ENCODE measurements around the gene CHCHD3.

The CHCHD3 gene

DNA sequence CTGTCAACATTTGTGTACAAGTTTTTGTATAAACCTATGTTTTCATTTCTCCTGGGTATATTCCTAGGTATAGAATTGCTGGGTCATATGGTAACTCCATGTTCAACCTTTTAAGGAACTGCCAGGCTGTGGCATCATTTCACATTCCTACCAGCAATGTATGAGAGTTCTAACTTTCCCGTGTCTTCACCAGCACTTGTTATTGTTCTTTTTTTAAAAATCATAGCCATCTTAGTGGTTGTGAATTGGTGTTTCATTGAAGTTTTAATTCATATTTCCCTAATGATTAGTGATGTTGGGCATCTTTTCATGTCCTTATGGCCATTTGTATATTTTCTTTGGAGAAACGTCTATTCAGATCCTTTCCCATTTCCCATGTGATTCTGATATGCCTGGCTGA lies 312.6 kb downstream of the CHCHD3 start:
- no peak for DNase-seq (ENCODE audit: low spot score)

DNA sequence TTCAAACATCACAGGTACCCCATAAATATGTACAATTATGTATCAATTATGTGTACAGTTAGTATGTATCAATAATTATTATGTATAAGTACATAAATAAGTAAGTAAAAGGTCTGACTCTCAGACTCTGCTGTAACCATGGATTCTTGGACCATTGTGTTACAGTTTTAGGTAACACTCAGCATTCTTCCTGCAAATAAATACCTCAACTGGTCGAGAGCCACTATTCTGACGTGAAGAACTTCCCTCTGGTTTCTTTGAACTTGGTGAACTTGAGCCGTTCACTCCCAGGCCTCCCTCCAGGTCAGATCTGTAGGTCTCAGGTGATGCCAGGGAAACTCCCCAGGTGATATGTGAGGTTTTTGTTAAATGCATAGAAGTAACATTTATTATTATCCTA lies 313.8 kb downstream of the CHCHD3 start:
- no peak for DNase-seq (ENCODE audit: low spot score)

DNA sequence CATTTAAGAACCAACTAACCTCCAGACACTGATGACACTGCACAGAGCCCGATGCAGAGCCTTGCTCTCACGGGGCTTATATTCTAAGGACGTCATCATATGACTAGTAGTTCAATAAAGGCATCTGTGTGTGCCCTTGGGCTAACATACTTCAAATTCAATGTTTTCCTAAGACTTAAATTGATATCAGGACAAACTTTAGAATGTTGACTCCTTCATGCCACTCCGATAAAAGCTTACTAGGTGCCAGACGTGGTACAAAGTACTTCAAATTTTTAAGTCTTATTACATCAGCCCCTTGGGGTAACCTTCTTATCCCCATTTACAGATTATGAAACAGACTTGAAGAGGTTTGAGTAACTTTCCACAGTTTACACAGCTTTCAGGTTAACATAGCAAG lies 314.5 kb downstream of the CHCHD3 start:
- no peak for DNase-seq (ENCODE audit: low spot score)

DNA sequence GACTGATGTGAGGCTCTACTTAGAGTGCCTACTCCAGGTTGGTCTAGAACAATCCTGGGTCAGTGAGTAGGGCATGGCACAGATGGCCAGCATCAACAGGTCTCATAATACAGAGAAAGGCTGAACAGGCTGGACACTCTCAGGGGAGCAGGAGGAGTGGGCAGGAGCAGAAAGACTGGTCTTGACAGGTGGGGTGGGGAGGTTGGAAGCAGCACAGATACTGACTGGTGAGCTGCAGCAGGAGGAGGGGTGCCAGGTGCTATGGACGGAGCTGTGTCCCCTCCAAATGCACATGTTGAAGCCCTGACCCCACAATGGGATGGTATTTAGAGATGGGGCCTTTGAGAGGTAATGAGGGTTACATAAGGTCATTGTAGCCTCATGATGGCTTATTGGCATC lies 315.2 kb downstream of the CHCHD3 start:
- DNase-seq (ENCODE audit: low spot score), result no peak

DNA sequence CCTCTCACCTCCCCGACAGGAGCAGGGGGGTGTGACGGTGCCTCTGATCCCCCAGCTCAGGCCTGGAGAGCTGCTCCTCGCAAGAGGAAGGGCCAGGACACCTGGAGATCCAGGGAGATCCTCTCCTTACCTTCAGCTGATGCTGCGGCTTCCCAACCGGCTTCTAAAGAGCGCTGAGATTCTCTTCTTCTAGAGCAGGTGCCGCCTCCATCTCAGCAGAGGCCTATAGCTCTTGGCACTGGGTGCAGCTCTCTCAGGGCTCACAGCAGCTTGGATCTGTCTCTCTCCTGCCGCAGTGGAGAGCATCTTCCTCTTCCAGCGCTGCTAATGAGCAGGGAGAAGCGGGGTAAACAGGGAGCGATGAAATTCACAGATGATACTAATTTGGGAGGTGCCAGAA lies 316.0 kb downstream of the CHCHD3 start:
- no peak for DNase-seq (ENCODE audit: low spot score)

DNA sequence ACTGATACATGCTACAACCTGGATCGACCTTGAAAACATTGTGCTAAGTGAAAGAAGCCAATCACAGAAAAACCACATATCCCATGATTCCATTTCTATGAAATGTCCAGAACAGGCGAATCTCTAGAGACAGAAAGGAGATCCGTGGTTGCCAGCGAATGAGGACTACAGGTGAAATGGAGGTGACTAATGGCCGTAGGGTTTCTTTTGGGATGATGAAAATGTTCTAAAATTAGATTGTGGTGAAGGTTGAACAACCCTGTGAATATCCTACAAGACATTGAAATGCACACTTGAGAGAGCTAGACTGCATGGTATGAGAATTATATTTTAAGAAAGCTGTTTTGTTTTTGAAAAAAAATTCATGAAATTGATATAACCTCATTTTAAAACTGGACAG lies 317.1 kb downstream of the CHCHD3 start:
- DNase-seq (ENCODE audit: low spot score), result no peak

DNA sequence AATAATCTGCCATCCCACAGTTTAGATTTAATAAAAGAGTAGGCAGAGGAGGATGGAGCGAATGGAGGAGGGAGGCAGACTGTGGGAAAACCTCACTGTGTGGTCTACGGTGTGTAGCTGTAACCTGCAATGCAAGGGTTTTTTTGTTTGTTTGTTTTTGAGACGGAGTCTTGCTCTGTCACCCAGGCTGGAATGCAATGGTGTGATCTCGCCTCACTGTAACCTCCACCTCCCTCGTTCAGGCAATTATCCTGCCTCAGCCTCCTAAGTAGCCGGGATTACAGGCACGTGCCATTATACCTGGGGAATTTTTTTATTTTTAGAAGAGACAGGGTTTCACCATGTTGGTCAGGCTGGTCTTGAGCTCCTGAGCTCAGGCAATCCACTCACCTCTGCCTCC lies 321.0 kb downstream of the CHCHD3 start:
- DNase-seq (ENCODE audit: low spot score), result no peak

DNA sequence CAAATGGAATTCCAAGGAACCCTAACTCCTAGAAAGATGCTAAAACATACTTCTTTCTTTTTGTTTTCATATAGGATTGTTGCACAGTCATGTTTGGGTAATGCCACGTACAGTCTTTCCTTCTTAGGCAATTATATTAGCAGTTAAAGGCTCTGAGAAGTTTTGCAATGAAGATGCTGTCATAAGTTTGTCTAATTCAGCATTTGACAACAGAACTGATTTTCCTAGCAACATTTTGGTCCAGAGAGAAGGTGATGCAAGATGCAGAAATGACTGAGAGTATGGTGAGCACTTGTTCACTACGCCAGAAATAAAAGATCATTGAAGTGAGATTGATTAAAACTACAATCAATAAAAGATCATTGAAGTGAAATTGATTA lies 321.7 kb downstream of the CHCHD3 start:
- no peak for DNase-seq (ENCODE audit: low spot score)

DNA sequence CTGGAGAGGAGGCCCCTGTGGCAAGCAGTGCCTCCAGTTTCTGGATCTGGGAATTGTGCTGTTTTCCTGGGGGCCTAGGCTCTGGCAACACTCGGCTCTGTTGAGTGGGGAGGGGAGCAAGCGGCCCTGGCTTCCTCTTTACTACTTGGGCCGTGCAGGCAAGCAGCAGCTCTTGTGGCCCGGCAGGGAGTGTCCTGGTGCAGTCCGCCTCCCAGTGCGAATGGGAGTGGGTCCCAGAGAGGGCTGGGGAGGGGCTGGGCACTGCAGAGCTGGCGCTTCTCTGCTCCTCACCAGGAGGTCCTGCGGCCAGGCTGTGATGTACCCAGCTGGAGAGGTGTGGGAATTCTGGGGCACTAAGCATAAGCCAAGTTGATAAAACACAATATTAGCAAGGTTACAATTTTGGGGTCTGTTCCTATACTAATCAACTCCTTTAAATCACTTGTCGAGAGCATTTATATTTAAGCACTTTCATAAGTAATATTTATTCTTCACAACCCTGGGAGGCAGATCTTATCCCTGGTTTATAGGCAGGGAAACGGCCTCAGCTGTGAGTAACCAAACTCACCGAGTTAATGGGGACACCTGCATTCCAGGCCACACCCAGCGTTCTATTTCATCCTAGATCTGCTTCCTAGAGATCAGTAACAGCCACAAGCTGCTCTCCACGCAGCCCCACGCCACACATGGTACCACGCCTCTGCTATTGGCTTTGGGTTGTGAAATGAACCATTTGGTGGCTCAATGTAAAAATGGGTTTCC lies 322.2 kb downstream of the CHCHD3 start:
- DNase-seq (ENCODE audit: low spot score), result no peak

DNA sequence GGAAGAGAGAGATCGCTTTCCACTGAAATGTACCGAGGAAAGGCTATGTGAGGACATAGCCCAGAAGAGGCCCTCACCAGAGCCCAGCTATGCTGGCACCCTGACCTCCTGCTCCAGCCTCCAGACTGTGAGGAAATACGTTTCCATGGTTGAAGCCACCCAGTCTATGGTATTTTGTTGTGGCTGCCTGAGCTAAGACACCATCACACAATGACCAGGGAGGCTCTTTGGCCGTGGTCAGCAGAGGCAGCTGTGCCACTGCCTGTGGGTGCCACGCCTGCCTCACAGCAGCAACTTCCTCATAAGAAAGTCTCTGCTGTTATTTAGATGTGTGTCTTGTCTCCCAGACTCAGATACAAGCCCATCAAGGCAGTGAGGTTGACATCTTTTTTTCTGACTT lies 322.9 kb downstream of the CHCHD3 start:
- DNase-seq (ENCODE audit: low spot score), result no peak

DNA sequence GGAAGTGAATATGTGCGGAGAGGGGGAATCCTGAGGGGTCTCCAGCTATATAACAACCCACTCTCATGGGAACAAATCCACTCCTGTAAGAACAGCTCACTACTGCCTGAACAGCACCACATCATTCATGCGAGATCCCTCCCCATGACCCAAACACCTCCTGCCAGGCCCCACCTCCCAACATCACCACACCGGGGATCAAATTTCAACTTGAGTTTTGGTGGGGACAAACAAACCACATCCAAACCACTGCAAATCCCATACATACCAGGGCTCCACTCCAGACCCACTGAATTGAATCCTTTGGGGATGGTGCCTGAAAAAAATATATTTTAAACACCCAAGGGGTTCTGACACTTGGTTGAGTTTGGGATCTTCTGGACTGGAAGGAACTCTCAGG lies 324.1 kb downstream of the CHCHD3 start:
- no peak for DNase-seq (ENCODE audit: low spot score)

DNA sequence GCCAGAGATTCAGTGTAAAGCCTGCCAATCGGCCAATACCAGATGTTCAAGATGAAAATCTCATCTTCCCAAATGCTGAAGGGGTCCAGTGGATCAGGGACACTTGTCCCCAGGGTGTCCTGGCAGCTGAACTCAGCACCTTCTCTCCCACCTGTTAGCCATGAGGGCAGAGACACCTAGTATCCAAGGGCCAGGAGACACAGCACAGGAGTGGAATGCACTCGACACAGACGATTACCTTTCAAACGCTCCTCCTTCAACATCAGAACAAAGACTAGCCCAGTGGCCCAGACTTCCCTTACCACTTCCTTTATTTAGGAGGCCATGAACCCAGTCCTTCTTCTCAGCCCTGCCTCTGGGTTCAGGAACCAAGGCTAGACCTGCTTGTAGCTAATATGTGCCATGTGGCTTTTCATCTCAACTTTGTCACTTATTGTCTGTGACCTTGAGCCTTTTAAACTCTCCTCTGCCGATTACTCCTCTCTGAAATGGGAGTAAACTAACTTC lies 325.4 kb downstream of the CHCHD3 start:
- no peak for DNase-seq (ENCODE audit: low spot score)

DNA sequence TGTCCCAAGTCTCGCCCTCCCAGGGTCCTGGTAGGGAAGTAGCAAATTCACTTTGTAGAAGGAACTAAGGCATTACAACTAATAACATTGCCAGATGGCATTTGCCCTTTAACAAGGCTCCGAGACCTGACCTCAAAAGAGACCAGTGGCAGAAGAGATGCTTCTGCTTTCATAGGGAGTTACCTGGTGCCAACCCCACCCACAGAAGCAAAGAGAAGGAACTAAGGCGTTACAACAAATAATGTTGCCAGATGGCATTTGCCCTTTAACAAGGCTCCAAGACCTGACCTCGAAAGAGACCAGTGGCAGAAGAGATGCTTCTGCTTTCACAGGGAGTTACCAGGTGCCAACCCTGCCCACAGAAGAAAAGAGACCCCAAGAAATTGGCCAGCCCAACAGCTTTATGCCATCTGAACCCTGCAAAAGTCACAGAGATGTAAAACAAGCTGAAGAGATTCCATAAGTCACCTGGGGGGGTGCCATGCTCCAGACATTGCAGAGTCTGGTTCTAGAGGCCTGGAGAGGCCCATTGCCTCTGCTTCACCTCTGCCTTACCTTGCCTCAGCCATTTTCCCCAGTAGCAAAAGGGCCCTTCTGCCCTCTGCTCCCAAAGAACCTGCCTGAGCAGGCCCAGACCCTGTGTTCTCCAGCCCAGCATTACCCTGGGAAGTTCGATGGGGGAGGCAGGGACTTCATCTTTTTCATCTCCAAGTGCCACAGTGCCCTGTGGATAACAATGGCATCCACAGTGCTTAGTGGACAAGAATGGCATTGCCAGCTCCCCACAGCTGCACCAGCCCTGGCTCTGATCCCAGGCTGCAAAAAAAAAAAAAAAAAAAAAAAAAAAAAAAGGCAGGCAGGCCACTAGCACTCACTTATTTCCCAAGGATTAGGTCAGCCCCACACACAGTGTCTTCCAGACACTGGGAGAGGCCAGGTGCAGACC lies 326.1 kb downstream of the CHCHD3 start:
- DNase-seq (ENCODE audit: low spot score), result no peak

DNA sequence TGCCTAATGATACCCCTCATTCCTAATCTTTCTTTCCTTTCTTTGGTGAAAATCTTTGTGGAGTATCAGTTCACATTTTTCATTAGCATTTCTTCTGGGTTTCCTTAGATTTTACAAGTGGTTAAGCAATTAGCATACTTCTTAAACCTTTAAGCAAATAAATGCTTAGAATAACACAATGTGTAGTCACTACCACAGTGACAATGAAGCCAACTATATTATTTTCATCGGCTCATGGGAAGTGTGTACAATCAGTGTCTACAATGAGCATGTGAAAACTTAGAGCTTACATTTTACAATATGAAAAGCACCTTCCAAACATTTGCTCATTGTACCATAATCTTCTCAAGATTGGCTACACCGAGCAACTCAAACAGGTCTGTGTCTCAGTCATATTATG lies 329.5 kb downstream of the CHCHD3 start:
- no peak for DNase-seq (ENCODE audit: low spot score)

DNA sequence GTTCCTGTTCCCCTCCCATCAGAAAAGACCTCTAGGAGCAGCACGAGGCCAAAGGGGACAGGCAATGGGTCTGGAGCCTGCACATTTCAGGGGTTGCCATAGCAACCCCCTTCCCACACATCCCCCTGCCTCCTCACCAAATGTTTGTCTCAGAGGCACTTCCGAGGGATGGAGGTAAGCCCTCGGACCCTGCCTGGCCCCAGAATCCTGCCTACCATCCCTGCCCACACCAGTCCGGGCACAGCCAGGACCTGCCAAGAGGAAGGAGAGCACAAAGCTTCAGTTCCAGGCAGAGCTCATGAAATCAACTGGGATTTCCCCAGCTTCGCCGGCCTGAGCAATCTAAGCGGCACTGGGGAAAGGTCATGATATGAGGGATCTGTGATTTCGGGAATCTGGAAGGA lies 330.6 kb downstream of the CHCHD3 start:
- DNase-seq (ENCODE audit: low spot score), result no peak

DNA sequence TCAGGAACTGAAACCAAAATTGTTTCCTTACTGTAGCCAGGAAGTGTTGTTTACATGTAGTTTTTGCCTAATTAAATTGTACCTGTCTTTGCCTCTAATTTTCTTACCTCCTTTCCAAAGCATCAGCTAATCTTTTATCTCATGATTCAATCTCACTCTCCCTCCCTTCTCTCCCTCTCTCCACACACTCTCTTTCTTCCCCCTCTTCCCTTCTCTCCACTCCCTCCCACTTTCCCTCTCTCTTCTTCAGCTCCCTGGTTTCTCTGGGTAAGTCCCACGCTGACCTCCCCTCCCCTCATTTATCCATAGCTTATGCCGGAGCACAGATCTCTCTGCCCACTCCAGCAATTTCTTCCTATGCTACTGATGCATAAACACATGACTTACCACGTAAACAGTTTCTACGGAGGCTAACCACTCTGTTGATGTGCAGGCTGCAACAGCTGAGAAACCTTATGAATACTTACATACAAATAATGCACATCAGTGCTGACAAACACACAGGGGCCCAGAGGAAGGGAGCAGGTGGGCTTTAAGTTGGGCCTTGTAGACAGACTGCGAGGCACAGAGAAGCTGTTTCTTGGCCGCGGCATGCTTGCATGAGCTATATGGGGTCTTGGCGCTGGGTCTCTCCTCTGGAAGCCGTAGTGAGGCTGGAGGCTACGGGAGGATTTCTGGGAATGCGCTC lies 331.2 kb downstream of the CHCHD3 start:
- no peak for DNase-seq (ENCODE audit: low spot score)

DNA sequence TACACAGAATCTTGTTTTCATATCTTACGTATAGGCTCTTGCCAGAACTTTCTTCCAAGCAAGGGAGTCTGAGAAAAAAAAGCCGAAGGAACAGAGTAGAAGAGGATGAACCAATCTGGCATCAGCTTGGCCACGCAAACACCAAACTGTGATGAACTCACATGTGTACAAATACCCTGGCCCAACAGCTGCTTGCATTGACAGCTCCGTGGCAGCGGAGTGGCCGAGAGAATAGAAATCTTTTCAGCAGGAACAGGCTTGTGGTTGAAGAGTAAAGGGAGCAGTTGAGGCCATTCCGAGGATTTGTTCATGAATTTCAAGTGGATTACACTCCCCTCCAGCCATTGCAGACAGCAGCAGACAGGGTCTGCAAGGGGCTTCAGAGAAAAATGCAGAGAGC lies 331.8 kb downstream of the CHCHD3 start:
- no peak for DNase-seq (ENCODE audit: low spot score)

DNA sequence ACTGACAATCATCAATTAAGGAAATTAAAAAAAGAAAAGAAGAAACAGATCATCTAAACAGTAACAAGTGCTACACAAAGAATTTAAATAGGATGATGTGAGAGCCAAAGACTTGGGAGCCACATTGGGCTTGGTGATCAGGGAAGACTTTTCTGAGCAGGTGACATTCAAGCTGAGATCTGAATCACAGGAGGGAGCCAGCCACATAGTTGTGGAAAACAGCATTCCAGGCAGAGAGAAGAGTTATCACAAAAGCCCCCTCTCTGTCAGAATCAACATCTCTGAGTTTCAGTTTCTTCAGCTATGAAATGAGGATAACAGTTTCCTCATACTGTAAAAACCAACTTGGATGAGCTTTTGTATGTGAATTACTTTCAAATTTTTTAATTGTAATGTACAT lies 336.4 kb downstream of the CHCHD3 start:
- no peak for DNase-seq (ENCODE audit: low spot score)

DNA sequence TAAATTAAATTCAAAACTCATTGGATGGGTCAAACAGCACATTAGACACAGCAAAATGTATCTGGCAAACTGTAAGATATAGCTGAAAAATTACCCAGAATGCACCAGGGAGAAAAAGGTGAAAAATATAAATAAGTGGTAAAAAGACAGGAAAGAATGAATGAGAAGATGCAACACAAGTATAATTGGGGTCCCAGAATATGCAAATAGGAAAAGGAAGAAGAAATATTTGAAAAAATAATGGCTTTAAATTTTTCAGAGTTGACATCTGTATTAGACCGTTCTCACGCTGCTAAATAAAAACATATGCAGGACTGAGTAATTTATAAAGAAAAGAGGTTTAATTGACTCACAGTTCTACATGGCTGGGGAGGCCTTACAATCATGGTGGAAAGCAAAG lies 337.9 kb downstream of the CHCHD3 start:
- DNase-seq (ENCODE audit: low spot score), result no peak

DNA sequence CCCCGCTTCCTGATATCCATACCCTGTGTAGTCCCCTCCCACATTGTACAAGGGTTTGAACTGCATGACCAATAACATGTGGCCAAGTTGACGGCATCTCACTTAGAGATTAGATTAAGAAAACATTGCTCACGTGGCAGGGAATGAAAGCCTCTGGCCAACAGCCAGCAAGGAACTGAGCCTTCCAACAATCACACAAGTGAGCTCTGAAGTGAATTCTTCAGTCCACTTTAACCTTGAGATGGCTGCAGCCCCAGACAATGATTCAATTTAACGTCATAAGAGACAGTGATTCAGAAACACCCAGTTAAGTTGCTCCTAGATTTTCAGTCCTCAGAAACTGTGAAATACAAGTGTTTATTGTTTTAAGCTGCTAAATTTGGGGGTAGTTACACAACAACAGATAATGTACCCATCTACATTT lies 339.7 kb downstream of the CHCHD3 start:
- DNase-seq (ENCODE audit: low spot score), result no peak

DNA sequence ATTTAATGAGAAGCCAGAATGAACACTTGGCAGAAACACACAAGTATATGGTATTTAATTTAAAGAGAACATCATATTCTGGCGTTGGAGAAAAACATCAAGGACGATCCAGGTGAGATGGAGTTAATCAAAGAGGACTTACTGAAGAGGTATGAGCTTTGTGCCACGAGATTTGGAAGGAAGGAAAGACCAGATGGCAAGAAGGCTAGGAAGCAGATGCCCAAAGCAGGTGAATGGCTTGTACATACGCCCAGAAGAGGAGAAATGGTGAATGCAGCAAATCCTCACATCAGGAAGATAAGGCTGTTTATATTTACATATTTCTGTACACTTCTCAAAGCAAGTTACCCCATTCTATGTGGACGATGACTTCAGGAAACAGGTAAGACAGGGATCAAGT lies 341.7 kb downstream of the CHCHD3 start:
- DNase-seq (ENCODE audit: low spot score), result no peak

DNA sequence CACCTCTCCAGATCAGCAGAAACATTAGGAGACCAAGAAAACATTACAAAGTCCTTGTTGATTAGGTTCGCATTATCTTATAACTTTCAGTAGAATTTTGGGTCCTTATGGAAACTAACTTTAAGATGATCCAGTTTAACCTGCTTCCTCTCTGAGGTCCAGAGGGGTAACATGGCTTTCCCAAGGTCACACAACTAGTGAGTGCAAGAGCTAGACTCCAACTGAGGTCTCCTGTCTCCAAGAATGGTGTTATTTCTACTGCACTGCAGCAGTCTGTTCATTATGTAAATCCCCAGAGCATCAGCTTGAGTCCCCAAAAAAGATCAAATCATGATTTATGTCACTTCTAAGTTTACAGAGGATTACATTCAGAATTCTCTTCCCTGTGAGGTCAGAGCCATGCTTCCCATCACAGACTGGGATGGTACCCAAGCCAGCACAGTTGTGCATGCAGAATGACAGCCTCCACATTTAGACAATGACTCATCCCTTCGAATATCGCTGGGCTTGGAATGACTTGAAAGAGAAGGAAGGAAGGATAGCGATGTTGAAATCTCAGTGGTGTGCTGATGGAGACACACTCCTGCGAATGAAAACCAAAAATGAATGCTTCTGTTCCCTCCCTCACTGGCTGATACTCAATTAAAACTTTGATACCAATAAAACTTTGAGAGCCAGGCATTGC lies 342.5 kb downstream of the CHCHD3 start:
- DNase-seq (ENCODE audit: low spot score), result peak; percentile 81

All from GM03348 (cell line).